Measurements from ENCODE around the gene EEF1A2.

- TF ChIP-seq REST (IDR thresholded peaks at IDR 0.05; ENCODE audit: low read depth) (no peak), MAX (IDR thresholded peaks at IDR 0.05) (no peak), EP300 (IDR thresholded peaks at IDR 0.05; ENCODE audit: borderline replicate concordance) (no peak), YY1 (IDR thresholded peaks at IDR 0.05; ENCODE audit: low read depth) (no peak), RAD21 (IDR thresholded peaks at IDR 0.05; ENCODE audit: low read depth) (no peak)
These were observed 22.7 kb upstream of the EEF1A2 start for GRCh38 chr20:63521602-63522001.
